Measurements from ENCODE around the gene HRH4. TPM values are rescaled to one million over a fixed set of nuclear protein-coding genes. Genes with fewer than 3 reads are reported as not detected.

The HRH4 gene
- total and polyA plus RNA-seq, 8 donors, result 0.03 to 0.37 TPM; not detected in 6

DNA sequence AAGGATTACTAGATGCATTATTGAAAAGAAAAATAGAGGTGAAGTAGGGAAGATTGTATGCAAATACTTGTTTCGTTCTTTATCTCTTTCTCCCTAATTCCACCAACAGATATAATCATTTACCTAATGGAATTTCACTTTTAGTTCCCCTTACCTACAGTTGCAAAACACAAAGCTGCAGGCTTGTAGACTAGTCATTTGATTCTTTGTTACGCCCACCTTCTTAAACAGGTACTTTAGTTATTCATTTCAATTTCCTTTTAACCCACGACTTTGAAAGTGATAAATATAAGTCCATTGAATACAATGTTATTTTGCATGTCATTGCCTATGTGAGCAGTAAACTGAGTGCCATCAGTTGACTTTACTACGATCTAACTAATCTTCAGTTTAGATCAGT lies 3.9 kb upstream of the HRH4 start:
- H3K36me3 ChIP-seq, result peaks cover 0 to 14% (median 8%) of the 10 kb centered on the region in 4 donors
- H3K4me3 ChIP-seq, result no peak overlapping the region
- H3K27me3 ChIP-seq, result no peaks in the 10 kb centered on the region
- intact Hi-C loops (cut with DNase I; ENCODE audit: low total_unique reads), result no loop called here
- H3K27ac ChIP-seq, result no peak overlapping the region
- no peaks in the 10 kb centered on the region for H3K9me3 ChIP-seq
- WGBS, 5 donors, result 80 to 85% (median 81%) methylated on average over 4 of the region's 4 CpGs
- TF ChIP-seq POLR2A (IDR thresholded peaks at IDR 0.05) (no peak), EP300 (IDR thresholded peaks at IDR 0.05) (no peak), POLR2AphosphoS5 (IDR thresholded peaks at IDR 0.05) (no peak)
- TF ChIP-seq, protein P1, sequence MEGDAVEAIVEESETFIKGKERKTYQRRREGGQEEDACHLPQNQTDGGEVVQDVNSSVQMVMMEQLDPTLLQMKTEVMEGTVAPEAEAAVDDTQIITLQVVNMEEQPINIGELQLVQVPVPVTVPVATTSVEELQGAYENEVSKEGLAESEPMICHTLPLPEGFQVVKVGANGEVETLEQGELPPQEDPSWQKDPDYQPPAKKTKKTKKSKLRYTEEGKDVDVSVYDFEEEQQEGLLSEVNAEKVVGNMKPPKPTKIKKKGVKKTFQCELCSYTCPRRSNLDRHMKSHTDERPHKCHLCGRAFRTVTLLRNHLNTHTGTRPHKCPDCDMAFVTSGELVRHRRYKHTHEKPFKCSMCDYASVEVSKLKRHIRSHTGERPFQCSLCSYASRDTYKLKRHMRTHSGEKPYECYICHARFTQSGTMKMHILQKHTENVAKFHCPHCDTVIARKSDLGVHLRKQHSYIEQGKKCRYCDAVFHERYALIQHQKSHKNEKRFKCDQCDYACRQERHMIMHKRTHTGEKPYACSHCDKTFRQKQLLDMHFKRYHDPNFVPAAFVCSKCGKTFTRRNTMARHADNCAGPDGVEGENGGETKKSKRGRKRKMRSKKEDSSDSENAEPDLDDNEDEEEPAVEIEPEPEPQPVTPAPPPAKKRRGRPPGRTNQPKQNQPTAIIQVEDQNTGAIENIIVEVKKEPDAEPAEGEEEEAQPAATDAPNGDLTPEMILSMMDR (IDR thresholded peaks at IDR 0.05), result no peak
- no peaks in the 10 kb centered on the region for H3K4me1 ChIP-seq
- DNase-seq, result no peak

DNA sequence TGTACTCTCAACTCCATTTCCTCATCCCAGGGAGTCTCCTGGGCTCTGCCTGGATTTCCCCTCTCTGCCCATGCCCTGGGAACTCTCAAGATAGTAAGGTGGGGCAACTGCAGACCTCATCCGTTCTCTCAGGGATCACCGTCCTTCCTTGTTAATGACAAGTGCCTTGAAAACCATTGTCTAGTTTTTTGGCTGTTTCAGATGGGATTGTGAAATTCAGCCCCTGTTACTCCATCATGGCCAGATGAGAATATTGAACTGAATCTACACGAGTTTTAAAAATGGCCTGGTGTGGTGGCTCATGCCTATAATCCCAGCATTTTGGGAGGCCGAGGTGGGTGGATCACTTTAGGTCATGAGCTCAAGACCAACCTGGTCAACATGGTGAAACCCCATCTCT lies 665 bp upstream of the HRH4 start:
- Histone ChIP-seq H3K4me1 (no peaks in the 10 kb centered on the region), H3K27ac (no peak overlapping the region), H3K4me3 (no peak overlapping the region), H3K27me3 (no peaks in the 10 kb centered on the region), H3K36me3 (no peaks in the 10 kb centered on the region), H3K9me3 (no peaks in the 10 kb centered on the region)
- whole genome bisulfite sequencing, 5 donors, result 86 to 93% (median 90%) methylated on average over 4 of the region's 4 CpGs
- intact Hi-C loops (cut with DNase I; ENCODE audit: low total_unique reads), result no loop called here
- no peak for DNase-seq
- no peak for TF ChIP-seq POLR2AphosphoS5 (IDR thresholded peaks at IDR 0.05)
- no peak for TF ChIP-seq EP300 (IDR thresholded peaks at IDR 0.05)
- TF ChIP-seq POLR2A (IDR thresholded peaks at IDR 0.05), result no peak
- TF ChIP-seq, protein P1 (IDR thresholded peaks at IDR 0.05), result no peak

DNA sequence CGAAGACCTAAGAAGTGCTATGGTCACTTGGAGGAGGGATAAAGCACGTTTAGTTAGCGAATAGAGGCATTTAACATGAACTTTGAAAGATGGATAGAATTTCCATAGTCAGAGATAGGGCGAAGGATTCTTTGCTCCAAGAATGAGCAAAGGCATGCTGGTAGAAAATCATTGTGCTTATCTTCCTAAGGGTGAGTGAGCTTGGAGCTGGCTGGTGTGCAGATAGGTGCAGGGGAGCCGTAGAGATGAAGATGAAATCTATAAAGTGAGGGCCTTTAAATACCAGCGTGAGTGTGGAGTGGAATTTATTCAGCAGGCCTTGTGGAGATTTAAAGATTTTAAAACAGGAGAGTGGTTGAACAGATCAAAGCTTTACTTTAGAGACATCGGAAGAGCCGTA lies 1.6 kb downstream of the HRH4 start:
- DNase-seq, result no peak
- Histone ChIP-seq H3K9me3 (no peaks in the 10 kb centered on the region), H3K27ac (no peak overlapping the region), H3K4me1 (no peaks in the 10 kb centered on the region), H3K27me3 (no peaks in the 10 kb centered on the region), H3K36me3 (no peaks in the 10 kb centered on the region), H3K4me3 (no peak overlapping the region)
- WGBS, 5 donors, result 85 to 94% (median 93%) methylated on average over 8 of the region's 8 CpGs
- intact Hi-C loops (cut with DNase I; ENCODE audit: low total_unique reads), result no loop called here
- TF ChIP-seq EP300 (IDR thresholded peaks at IDR 0.05), result no peak
- TF ChIP-seq POLR2A (IDR thresholded peaks at IDR 0.05), result no peak
- TF ChIP-seq, protein P1 (IDR thresholded peaks at IDR 0.05), result no peak
- no peak for TF ChIP-seq POLR2AphosphoS5 (IDR thresholded peaks at IDR 0.05)

DNA sequence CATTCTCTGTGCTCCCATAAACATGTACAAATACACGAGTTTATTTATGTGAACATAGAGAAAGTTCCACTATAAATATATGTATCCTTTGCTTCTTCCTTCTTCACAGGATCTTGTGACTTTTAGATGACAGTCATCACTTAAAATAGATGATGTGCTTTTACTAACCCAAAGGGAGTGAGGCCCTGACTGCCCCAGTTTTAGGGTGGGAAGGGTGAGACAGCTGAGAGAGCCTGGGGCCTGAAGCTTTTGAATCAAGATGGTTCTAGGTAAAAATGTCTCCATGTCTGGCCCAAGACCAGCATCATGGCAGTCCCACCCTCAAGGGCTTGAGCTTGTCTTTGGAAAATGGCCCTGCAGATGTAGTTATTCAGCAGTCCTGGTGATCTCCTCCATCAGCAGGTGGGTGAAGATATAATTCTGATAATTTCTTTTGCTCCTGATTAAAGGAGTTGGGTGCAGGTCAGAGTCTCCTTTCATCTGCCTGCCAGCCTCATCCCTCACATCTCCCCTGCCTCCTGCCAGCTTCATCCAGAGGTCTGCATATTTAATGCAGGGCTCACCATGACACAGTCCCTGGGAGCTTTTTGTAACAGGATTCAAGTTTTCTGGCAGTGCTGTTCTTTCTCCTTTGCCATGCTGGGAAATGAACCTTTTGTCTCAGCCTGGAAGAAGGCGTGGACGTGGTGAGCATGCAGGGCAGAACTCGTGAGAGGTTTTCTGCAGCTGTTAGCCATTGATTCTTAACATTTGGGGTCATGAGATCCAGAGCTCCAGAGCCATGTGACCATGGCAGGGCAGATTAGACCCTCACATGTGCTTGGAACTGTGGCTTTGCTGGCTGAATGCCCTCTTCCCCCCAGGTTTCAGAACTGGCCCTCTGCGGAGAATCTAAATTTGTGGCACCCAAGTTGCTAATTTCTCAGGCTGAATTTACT lies 2.7 kb downstream of the HRH4 start:
- no peaks in the 10 kb centered on the region for H3K9me3 ChIP-seq
- DNase-seq, result no peak
- intact Hi-C loops (cut with DNase I; ENCODE audit: low total_unique reads), result no loop called here
- H3K27me3 ChIP-seq, result no peaks in the 10 kb centered on the region
- no peaks in the 10 kb centered on the region for H3K4me1 ChIP-seq
- no peak overlapping the region for H3K4me3 ChIP-seq
- TF ChIP-seq POLR2AphosphoS5 (IDR thresholded peaks at IDR 0.05) (no peak), EP300 (IDR thresholded peaks at IDR 0.05) (no peak), POLR2A (IDR thresholded peaks at IDR 0.05) (no peak)
- TF ChIP-seq, protein P1 (IDR thresholded peaks at IDR 0.05), result no peak
- no peaks in the 10 kb centered on the region for H3K36me3 ChIP-seq
- no peak overlapping the region for H3K27ac ChIP-seq
- WGBS, 5 donors, result 67 to 81% (median 70%) methylated on average over 5 of the region's 5 CpGs
